HG03097 (cell line): ENCODE results near the gene TMUB1.

Source experiments
- ATAC-seq: cut with Tn5 transposase; IDR thresholded peaks from one replicate; pipeline ENCODE4 v1.9.1; 2021; ENCODE audit not compliant: unreplicated experiment, low FRiP score

The TMUB1 gene

DNA sequence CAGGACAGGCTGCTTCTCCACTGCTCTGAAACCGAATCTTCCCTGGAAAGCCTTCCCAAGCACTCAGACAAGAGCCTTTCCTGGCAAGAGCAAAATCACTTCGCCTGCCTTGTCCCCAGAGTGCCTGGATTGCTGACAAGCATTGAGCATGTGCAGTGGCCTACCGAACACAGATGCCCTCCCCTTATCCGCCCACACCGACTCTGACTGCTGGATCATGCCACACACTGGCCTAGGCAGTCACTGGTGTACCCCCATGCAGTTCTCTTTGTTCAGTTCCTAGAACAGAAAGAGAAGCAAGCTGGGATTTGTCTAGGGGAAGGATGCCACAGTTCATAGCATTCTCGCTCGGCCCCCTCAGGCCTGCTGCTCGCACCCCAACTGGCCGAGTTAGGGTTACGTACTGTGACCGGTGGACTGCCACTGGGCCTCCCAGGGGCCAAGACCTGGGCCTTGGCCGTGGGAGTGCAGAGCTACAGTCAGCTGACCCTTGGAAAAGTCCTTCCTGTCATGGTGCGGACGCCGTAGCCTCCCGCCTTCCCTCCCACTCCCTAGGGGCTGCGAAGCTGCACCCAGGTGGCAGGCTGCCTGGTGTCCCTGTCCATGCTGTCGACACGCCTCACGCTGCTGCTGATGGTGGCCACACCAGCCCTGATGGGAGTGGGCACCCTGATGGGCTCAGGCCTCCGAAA is 48.1 kb downstream of the TMUB1 start:
- no peak for ATAC-seq

DNA sequence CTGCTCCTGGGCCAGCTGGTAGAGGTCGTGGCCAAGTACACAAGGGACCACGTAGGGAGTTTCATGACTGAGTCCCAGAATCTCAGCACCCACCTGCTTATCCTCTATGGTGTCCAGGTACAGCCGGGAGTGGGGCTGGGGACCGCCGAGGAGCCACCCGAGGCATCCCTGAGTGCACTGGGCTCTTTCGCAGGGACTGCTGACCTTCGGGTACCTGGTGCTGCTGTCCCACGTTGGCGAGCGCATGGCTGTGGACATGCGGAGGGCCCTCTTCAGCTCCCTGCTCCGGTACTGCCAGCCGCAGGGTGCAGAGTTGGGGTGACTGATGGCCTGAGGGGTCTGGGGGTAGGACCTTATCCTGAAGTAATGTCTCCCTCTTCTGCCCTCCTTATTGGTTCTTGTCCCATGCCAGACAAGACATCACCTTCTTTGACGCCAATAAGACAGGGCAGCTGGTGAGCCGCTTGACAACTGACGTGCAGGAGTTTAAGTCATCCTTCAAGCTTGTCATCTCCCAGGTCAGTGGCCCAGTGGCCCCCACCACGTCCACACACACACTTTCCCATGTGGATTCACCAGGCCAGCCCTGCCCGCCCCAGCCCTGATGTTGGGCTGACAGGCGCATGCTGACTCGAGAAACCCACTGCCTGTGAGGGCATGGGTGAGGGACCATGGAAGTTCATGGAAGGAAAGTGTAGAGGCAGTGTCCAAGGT is 48.8 kb downstream of the TMUB1 start:
- no peak for ATAC-seq

GRCh38 chr7:151033864-151034249 is 49.4 kb downstream of the TMUB1 start:
- no peak for ATAC-seq

DNA sequence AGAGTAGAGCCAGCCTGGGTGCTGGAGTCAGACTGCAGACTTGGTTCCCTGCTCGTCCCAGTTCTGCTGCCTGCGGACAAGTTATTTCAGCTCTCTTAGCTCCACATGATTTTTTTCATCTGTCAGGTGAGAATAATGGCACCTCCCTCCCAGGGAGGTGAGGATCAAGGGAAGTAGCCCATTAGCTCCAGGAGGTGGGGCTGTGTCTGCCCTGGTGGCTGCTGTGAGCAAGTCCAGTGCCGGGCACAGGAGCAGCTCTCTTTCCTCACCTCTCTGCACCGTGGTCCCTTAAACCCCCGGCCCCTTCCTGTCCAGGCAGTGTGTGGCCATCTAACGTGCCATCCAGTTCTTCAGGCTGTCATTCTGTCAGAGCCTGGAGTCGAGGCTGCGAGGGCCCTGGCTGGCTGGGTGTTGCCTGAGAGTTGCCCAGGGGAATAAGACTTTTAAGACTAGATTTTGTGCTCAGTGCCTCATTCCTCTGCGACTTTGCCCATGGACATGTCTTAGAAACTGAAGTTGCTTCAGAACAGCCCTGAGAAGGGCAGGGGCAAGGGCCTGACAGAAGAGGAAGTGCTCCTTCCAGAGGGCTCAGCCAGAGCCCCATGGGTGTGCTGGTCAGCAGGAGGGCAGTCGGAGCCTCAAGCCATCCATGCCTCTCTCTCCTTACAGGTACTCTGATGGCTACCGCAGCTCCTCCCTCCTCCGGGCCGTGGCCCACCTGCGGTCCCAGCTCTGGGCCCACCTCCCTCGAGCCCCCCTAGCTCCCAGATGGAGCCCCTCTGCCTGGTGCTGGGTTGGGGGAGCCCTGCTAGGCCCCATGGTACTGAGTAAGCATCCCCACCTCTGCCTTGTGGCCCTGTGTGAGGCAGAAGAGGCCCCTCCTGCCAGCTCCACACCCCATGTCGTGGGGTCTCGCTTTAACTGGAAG is 50.1 kb downstream of the TMUB1 start:
- ATAC-seq: no peak
